ENCODE measurements around the gene FAM234B.

Gene FAM234B

GRCh38 chr12:13090054-13090453 is 45.9 kb downstream of the FAM234B start:
- no peak for TF ChIP-seq CTCF (IDR thresholded peaks at IDR 0.05; ENCODE audit: low read depth, low read length)

GRCh38 chr12:13091832-13092231 is 47.7 kb downstream of the FAM234B start:
- no peak overlapping the region for H3K4me3 ChIP-seq (ENCODE audit: low read depth, low read length)
- no peak for TF ChIP-seq CTCF (IDR thresholded peaks at IDR 0.05; ENCODE audit: low read depth, low read length)

More at GRCh38 chr12:13090054-13090453, 45.9 kb downstream of the FAM234B start:
- H3K4me3 ChIP-seq (ENCODE audit: low read depth, low read length) = no peak overlapping the region

- TF ChIP-seq CTCF (IDR thresholded peaks at IDR 0.05; ENCODE audit: low read depth, low read length) = no peak
Observed at GRCh38 chr12:13093191-13093847, 49.1 kb downstream of the FAM234B start.

GRCh38 chr12:13093848-13094220 is 49.7 kb downstream of the FAM234B start:
- no peak overlapping the region for H3K4me3 ChIP-seq (ENCODE audit: low read depth, low read length)
- TF ChIP-seq CTCF (IDR thresholded peaks at IDR 0.05; ENCODE audit: low read depth, low read length) = no peak

More at GRCh38 chr12:13093191-13093847, 49.1 kb downstream of the FAM234B start:
- no peak overlapping the region for H3K4me3 ChIP-seq (ENCODE audit: low read depth, low read length)

GRCh38 chr12:13094367-13094766 is 50.2 kb downstream of the FAM234B start:
- no peak for TF ChIP-seq CTCF (IDR thresholded peaks at IDR 0.05; ENCODE audit: low read depth, low read length)
- H3K4me3 ChIP-seq (ENCODE audit: low read depth, low read length) = no peak overlapping the region

GRCh38 chr12:13095266-13095995 is 51.2 kb downstream of the FAM234B start:
- no peak overlapping the region for H3K4me3 ChIP-seq (ENCODE audit: low read depth, low read length)
- TF ChIP-seq CTCF (IDR thresholded peaks at IDR 0.05; ENCODE audit: low read depth, low read length) = no peak

GRCh38 chr12:13097491-13098011 is 53.4 kb downstream of the FAM234B start:
- H3K4me3 ChIP-seq (ENCODE audit: low read depth, low read length) = no peak overlapping the region; the same call in 1 of the 2 replicates
- no peak for TF ChIP-seq CTCF (IDR thresholded peaks at IDR 0.05; ENCODE audit: low read depth, low read length)

All from WI38 (cell line).